Measurements from ENCODE around the gene STRA8.
"Not testable (repeated sequence)": the region's sequence is repeated elsewhere in the genome, so short reads cannot be mapped to it uniquely, and the experiment has no call there.

The STRA8 gene

DNA sequence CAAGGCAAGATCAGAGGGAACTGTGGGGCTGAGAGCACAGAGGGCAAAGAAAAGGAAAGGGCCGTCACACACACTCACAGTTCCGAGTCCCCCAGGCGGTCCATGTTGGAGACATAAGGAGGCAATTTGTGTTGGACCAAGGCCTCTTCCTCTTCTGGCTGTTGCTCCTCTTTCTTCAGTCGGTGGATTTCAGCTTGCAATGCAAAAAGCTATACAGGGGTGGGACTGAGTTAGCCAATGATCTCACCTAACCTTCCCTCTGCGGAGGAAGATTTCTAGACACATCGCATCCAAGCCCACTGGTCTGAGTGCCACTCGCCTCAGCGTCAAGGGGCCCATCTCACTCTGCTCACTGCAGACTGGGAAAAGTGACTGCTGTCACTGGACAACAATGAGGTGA is 27.8 kb upstream of the STRA8 start:
- no peak for DNase-seq (ENCODE audit: low read depth in 2 of 2)

GRCh38 chr7:135206941-135207391 is 26.7 kb upstream of the STRA8 start:
- no peak for DNase-seq (ENCODE audit: low read depth in 2 of 2)

DNA sequence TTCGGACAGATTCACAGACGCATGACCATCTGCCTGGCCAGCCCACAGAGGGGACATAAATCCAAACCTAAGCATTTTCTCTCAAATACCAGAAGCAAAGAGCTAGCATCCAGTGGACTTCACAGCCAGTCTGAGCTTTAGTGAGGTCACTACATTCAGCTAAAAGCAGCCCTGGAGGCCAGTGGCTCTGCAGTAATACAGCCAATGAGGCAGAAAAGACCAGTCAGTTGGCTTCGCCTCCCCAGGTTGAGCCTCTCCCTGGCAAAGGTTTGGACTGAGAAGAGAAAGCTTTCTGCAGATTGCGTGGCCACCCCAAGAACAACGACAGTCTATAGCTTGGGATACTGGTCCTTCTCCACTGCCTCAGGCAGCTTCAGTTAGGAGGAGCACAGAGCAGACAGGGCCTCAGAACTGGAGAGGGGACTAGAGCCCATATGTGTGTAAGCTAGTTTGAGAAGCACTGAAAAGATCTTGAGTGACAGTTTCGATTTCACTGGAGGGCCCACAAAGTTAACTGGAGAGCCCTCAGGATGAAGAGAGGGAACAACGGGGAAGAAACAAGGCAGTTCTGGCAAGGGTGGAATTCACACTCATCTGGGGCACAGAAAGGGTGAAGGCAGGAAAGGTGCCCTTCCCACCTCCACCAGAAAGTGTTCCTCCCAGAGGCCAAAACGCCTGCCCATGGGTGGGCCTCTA is 26.1 kb upstream of the STRA8 start:
- no peak for DNase-seq (ENCODE audit: low read depth in 2 of 2)

GRCh38 chr7:135208102-135208793 is 25.4 kb upstream of the STRA8 start:
- DNase-seq (ENCODE audit: low read depth in 2 of 2) = no peak

DNA sequence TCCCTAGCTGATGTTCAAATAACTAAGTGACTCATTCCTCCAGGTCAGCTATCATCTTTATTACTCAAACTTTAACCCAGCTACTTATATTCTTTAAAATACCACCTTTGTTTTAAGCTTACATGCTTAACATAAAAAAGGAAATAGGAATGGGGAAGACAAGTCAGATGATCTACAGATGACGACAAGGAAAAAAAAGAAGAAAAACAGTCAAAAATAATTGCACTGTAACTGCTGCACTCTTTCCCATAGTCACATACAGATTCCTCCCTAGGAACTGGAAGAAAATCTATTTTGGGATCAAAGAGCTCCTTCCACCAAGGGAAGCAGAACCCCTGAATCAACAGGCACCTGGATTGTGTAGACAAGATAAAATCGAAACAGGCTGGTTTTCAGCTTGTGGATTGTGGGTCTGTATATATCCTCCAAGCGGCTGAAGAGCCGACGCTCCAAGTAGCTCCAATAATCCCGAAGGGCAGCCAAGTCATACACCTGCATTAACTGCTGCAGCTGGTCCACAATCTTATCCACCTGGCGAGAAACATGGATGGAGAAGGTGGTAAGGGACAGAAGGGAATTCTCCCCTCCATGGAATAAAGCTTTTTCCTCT is 24.3 kb upstream of the STRA8 start:
- no peak for DNase-seq (ENCODE audit: low read depth in 2 of 2)

GRCh38 chr7:135210888-135211178 is 22.8 kb upstream of the STRA8 start:
- DNase-seq (ENCODE audit: low read depth in 2 of 2) = no peak

- DNase-seq (ENCODE audit: low read depth in 2 of 2) = peak; percentile 72 to 76
Measured at GRCh38 chr7:135211179-135211945, 22.3 kb upstream of the STRA8 start, which contains the start of gene WDR91. Gene WDR91, minus strand, starts transcription at chr7:135211526. Its CDS starts 24 bp downstream, at chr7:135211502.

GRCh38 chr7:135211946-135212685 is 21.5 kb upstream of the STRA8 start:
- not testable (repeated sequence) for DNase-seq (ENCODE audit: low read depth in 2 of 2)

DNA sequence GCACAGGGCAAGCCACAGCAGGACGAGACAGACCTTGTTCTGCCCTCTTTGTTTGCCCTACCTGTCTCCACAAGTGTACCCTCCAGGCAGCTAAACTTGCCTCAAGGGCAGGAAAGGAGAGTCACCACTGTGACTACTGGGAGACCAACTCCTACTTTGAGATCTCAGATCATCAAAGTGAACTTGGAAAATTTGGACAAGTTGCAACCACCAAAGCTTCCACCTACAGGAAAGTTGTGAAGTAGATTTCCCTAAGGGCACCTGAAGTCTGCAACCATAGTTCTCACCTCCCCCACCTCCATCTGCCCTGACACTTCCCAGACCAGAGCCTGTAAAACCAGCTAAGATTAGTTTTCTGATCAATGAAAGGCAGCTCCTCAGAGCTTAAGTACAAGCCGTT is 19.8 kb upstream of the STRA8 start:
- DNase-seq (ENCODE audit: low read depth in 2 of 2) = no peak

GRCh38 chr7:135215180-135215579 is 18.5 kb upstream of the STRA8 start:
- no peak for DNase-seq (ENCODE audit: low read depth in 2 of 2)

- no peak for DNase-seq (ENCODE audit: low read depth in 2 of 2)
Measured at GRCh38 chr7:135215698-135216097, 17.9 kb upstream of the STRA8 start.

GRCh38 chr7:135217645-135218509 is 15.8 kb upstream of the STRA8 start:
- no peak for DNase-seq (ENCODE audit: low read depth in 2 of 2)

DNA sequence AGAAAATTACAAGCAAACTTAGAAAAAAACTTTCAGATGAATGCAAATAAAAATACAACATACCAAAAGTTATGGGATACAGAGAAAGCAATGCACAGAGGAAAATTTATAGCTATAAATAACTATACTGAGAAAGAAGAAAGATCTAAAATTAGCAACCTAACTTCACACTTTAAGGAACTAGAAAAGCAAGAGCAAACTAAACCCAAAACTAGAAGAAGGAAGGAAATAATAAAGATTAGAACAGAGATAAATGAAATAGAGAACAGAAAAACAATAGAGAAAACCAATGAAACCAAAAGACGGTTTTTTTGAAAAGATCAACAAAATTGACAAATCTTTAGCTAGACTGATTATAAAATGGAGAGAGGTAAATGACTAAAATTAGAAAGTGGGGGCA is 9.6 kb upstream of the STRA8 start:
- DNase-seq (ENCODE audit: low read depth in 2 of 2) = no peak

DNA sequence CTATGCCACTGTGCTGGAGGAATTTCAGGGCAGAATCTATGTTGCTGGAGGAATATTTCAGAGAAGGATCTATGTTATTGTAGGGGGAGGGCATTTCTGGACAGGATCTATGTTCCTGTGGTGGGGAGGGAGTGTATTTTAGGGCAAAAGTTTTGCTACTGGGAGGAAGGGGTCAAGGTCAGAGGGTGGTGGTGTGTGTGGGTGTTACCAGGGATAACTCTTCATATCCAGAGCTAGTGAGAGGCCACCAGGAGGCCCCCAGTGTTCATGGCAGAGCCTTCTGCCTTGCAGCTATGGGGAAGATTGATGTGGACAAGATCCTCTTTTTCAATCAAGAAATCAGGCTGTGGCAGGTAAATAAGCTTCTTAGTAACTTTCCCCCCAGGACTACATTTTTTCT is 2.0 kb upstream of the STRA8 start:
- DNase-seq (ENCODE audit: low read depth in 2 of 2) = no peak

- DNase-seq (ENCODE audit: low read depth in 2 of 2) = no peak
Measured at GRCh38 chr7:135232087-135232486, 1.6 kb upstream of the STRA8 start.

DNA sequence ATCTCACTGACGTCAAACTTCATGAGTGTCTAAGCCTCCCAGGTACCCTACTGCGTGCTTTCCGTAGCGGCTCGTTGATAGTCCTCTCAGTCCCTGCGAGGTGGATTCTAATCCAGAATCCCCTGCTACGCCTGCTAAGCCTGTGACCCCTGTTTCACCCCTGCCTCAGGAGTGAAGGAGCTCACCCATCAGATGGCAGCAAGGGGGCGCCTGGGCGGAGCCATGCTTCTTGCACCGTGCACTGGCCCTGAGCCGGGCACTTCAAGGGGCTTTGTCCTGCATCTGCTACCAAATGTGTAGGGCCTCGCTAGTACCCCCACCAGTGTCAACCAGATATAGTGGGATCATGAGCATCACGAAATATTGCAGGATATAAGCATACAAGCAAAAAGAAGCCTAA is 918 bp upstream of the STRA8 start:
- DNase-seq (ENCODE audit: low read depth in 2 of 2) = no peak

- not testable (repeated sequence) for DNase-seq (ENCODE audit: low read depth in 2 of 2)
Measured at GRCh38 chr7:135234095-135234494, 457 bp downstream of the STRA8 start.

- no peak for DNase-seq (ENCODE audit: low read depth in 2 of 2)
Measured at GRCh38 chr7:135234727-135235126, 1.1 kb downstream of the STRA8 start.

DNA sequence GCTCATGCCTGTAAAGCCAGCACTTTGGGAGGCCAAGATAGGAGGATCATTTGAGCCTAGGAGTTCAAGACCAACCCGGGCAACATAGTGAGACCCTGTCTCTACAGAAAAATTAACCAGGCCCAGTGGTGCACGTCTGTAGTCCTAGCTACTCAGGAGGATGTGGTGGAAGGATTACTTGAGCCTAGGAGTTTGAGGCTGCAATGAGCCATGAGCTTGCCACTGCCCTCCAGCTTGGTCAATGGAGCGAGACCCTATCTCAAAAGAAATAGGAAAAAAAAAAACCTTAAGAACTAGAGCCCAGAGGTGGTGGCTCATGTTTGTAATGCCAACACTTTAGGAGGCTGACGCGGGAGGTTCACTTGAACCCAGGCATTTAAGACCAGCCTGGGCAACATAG is 2.2 kb downstream of the STRA8 start:
- no peak for DNase-seq (ENCODE audit: low read depth in 2 of 2)

DNA sequence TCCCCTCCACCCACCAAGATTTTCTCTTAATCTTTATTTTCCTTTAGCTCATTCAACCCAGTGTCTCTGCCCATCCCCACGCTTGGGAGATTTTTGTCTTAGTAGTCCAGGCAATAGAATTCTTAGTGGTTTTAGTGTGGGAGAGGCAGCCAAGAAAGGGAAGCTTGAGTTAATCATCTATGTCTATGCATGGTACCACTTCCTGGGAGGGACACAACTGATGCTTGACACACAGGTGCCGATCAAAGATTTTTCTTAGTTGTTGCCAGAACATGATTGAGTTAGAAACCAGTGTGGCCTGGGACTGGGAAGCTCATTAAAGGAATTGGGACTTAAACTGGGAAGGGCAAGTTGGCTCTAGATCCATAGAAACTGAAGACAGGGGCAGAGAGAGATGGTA is 3.1 kb downstream of the STRA8 start:
- DNase-seq (ENCODE audit: low read depth in 2 of 2) = no peak

All from fibroblast of skin of left quadriceps (primary cell).